Renal cortex interstitium (tissue), 11 donors: ENCODE results near the gene PTPRF. TPM values are rescaled to one million over a fixed set of nuclear protein-coding genes. Genes with fewer than 3 reads are reported as not detected.

ENCODE experiments used
- DNase-seq, 11 donors: peaks; one replicate each; pipeline ENCODE4 v3.0.0-alpha.2; 2013; ENCODE audit warnings: low read depth in 9 of 11, low spot score in 4 of 11; ENCODE audit errors: extremely low read depth in 1 of 11
- polyA plus RNA-seq, 3 donors: library from polyadenylated mRNA; unstranded; fragments of 120-200 nt; gene quantifications; one replicate each; pipeline ENCODE4 v1.2.1, GENCODE V29; 2013; ENCODE audit not compliant: insufficient read length in 3 of 3

The PTPRF gene
- polyA plus RNA-seq, 3 donors, result 207 to 229 (median 213) TPM

GRCh38 chr1:43660355-43660754 is 129.7 kb downstream of the PTPRF start:
- no peak for DNase-seq

- DNase-seq, result no peak
Measured at GRCh38 chr1:43664369-43664768, 133.7 kb downstream of the PTPRF start.

GRCh38 chr1:43666608-43667007 is 135.9 kb downstream of the PTPRF start:
- no peak for DNase-seq

- no peak for DNase-seq
Measured at GRCh38 chr1:43668956-43669355, 138.3 kb downstream of the PTPRF start.

GRCh38 chr1:43669878-43670277 is 139.2 kb downstream of the PTPRF start:
- no peak for DNase-seq

GRCh38 chr1:43671193-43671592 is 140.5 kb downstream of the PTPRF start:
- no peak for DNase-seq

- no peak for DNase-seq
Measured at GRCh38 chr1:43671626-43672330, 141.1 kb downstream of the PTPRF start.

GRCh38 chr1:43673261-43673660 is 142.6 kb downstream of the PTPRF start:
- no peak for DNase-seq

Other genes with a start within 250 kb of the PTPRF start
- 10 to 100 TPM; 23.7 to 26.9 (median 26.3) TPM for gene C1orf210, start 245.3 kb upstream of the PTPRF start, polyA plus RNA-seq
- 10 to 100 TPM; 39.5 to 62.5 (median 55.4) TPM for gene TIE1, start 229.9 kb upstream of the PTPRF start, polyA plus RNA-seq
- gene MPL, start 193.1 kb upstream of the PTPRF start, polyA plus RNA-seq, result 1 to 10 TPM in 2 of 3 donors, under 1 TPM in 1; 0.78 to 1.3 (median 1.1) TPM
- 10 to 100 TPM; 27.9 to 51.7 (median 44.9) TPM for gene CDC20, start 171.9 kb upstream of the PTPRF start, polyA plus RNA-seq
- gene ELOVL1, start 162.9 kb upstream of the PTPRF start, polyA plus RNA-seq, result 10 to 100 TPM; 75.3 to 83.9 (median 77.6) TPM
- gene MED8, start 141.1 kb upstream of the PTPRF start, polyA plus RNA-seq, result 10 to 100 TPM; 35.8 to 41.2 (median 38.3) TPM
- gene SZT2, start 141.0 kb upstream of the PTPRF start, polyA plus RNA-seq, result 10 to 100 TPM; 20.9 to 30.1 (median 21.6) TPM
- gene HYI, start 77.0 kb upstream of the PTPRF start, polyA plus RNA-seq, result 10 to 100 TPM; 26.2 to 47.5 (median 41.8) TPM
- gene KDM4A, start 119.3 kb downstream of the PTPRF start, polyA plus RNA-seq, result 10 to 100 TPM; 46.9 to 57.2 (median 54.7) TPM
- gene ST3GAL3, start 176.7 kb downstream of the PTPRF start, polyA plus RNA-seq, result 10 to 100 TPM; 21.0 to 25.4 (median 22.9) TPM